Sigmoid colon (tissue), 4 donors: Measurements from ENCODE around the gene BANP.

Experiments used
- CTCF ChIP-seq, 4 experiments: fragments of 450-650 bp in 3 of 4; fragments of 200-600 bp in 1 of 4; IDR thresholded peaks; one replicate each; pipeline ENCODE4 v1.5.1; 2016 to 2019; ENCODE audit warnings: antibody characterized with exemption in 4 of 4, mild to moderate bottlenecking in 3 of 4, moderate library complexity in 2 of 4
- POLR2A ChIP-seq, 2 donors: fragments of 450-650 bp; IDR thresholded peaks; one replicate each; pipeline ENCODE4 v1.6.1; 2016; ENCODE audit warnings: antibody characterized with exemption in 2 of 2, mild to moderate bottlenecking in 2 of 2, moderate library complexity in 2 of 2
- POLR2AphosphoS5 ChIP-seq, 4 donors: sonication (generic); formaldehyde crosslinking; IDR thresholded peaks; one replicate each; pipeline ENCODE4 v1.6.1; 2017; ENCODE audit warnings: antibody characterized with exemption in 4 of 4

- TF ChIP-seq POLR2A (IDR thresholded peaks at IDR 0.05) (no peak), CTCF (IDR thresholded peaks at IDR 0.05) (no peak), POLR2AphosphoS5 (IDR thresholded peaks at IDR 0.05) (no peak)
These were observed 71.1 kb downstream of the BANP start for GRCh38 chr16:88022076-88023042.
